ENCODE results near the gene VSIG4. TPM values are rescaled to one million over a fixed set of nuclear protein-coding genes. Genes with fewer than 3 reads are reported as not detected.

VSIG4 gene
- total RNA-seq, 4 donors from 2014 or later = 8.7 to 20.4 (median 14.7) TPM

DNA sequence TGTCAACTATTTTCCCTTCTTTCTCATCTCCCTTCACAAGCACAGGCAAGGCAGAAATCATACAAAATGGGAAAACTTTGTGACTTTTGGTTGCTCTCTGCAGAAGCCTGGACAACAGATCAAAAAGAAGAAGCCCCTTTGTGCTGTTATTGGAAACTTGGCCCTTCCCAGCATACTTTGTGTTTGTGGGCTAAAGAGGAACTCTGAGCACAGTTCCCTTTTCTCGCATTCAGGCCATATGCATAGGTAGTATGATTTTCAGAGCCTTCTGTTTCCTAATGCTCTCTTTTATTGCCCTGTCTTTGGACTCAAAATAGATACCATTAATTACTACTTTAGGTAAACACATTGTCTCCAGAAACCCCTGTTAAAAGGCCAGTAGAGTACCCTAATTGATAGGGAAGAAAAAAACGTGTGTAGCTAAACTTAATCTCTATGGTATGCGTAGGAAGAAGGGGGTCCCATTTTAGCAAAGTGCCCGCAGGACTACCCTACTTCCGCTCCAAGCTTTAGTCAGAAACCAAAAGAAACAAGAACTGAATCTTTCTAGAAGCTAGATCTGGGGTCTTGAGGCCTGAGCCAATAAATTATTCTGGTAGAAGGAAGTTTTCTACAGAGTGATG is 26.6 kb downstream of the VSIG4 start:
- 61% methylated on average over 5 of the region's 5 CpGs for WGBS
- DNase-seq (ENCODE audit: low spot score in 2 of 2) = no peak
- TF ChIP-seq POLR2A (IDR thresholded peaks at IDR 0.05) = no peak
- no peak for TF ChIP-seq POLR2AphosphoS5 (IDR thresholded peaks at IDR 0.05)
- TF ChIP-seq, protein P1, sequence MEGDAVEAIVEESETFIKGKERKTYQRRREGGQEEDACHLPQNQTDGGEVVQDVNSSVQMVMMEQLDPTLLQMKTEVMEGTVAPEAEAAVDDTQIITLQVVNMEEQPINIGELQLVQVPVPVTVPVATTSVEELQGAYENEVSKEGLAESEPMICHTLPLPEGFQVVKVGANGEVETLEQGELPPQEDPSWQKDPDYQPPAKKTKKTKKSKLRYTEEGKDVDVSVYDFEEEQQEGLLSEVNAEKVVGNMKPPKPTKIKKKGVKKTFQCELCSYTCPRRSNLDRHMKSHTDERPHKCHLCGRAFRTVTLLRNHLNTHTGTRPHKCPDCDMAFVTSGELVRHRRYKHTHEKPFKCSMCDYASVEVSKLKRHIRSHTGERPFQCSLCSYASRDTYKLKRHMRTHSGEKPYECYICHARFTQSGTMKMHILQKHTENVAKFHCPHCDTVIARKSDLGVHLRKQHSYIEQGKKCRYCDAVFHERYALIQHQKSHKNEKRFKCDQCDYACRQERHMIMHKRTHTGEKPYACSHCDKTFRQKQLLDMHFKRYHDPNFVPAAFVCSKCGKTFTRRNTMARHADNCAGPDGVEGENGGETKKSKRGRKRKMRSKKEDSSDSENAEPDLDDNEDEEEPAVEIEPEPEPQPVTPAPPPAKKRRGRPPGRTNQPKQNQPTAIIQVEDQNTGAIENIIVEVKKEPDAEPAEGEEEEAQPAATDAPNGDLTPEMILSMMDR (IDR thresholded peaks at IDR 0.05) = no peak
- no peak for TF ChIP-seq EP300 (IDR thresholded peaks at IDR 0.05)
- H3K36me3 ChIP-seq = no peaks in the 10 kb centered on the region
- H3K4me3 ChIP-seq = no peak overlapping the region
- H3K27ac ChIP-seq = no peak overlapping the region
- no peaks in the 10 kb centered on the region for H3K4me1 ChIP-seq
- no peaks in the 10 kb centered on the region for H3K27me3 ChIP-seq
- H3K9me3 ChIP-seq = no peaks in the 10 kb centered on the region

DNA sequence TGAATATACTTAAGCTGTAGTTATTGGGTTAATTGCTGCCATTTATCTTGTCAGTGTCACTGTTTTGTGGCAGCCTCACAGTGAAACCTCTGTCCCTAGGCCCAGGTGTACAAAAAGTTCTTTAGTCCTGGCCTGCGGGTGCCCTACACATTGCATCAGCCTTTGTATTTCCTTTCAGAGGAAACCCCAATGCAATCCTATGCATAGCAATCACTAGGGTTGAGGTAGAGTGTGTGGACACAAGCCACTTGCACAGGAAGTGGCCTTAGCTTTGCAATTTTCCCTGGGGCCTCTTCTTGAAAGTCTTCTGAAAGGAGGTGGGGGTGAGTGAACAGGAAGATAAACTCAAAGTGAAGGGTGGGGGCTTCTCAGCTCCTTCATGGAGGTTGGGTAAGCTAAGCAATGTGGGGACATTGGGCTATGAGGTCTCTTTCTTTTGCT is 27.8 kb downstream of the VSIG4 start:
- H3K9me3 ChIP-seq = no peaks in the 10 kb centered on the region
- TF ChIP-seq POLR2A (IDR thresholded peaks at IDR 0.05) = no peak
- TF ChIP-seq POLR2AphosphoS5 (IDR thresholded peaks at IDR 0.05) = no peak
- TF ChIP-seq, protein P1 (IDR thresholded peaks at IDR 0.05) = no peak
- H3K36me3 ChIP-seq = no peaks in the 10 kb centered on the region
- 44% methylated on average over 1 of the region's 1 CpG for WGBS
- H3K27ac ChIP-seq = no peak overlapping the region
- no peaks in the 10 kb centered on the region for H3K27me3 ChIP-seq
- DNase-seq (ENCODE audit: low spot score in 2 of 2) = no peak
- H3K4me3 ChIP-seq = no peak overlapping the region
- no peaks in the 10 kb centered on the region for H3K4me1 ChIP-seq

DNA sequence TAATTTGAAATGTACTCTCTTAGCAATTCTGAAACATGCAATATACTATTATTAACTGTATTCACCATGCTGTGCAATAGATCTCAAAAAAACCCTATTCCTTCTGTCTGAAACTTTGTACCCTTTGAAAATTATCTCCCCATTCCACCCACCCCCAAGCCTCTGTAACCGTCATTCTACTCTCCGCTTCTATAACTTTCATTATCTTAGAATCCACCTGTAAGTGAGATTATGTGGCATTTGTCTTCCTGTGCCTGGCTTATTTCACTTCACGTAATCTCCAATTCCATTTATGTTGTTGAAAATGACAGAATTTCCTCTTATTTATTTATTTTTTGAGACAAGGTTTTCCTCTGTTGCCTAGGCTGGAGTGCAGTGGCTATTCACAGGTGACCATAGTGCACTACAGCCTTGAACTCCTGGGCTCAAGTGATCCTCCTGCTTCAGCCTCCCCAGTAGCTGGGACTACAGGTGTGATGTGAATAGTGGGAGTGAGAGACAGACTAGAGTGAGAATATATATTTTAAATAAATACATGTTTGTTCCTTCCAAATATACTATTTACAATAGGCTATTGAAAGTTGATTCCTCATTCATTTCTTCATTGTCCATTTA is 30.5 kb downstream of the VSIG4 start:
- DNase-seq (ENCODE audit: low spot score in 2 of 2) = no peak
- 84% methylated on average over 3 of the region's 3 CpGs for WGBS
- H3K27ac ChIP-seq = no peak overlapping the region
- no peaks in the 10 kb centered on the region for H3K4me1 ChIP-seq
- H3K9me3 ChIP-seq = no peaks in the 10 kb centered on the region
- no peaks in the 10 kb centered on the region for H3K36me3 ChIP-seq
- H3K4me3 ChIP-seq = no peak overlapping the region
- TF ChIP-seq EP300 (IDR thresholded peaks at IDR 0.05) (no peak), POLR2A (IDR thresholded peaks at IDR 0.05) (no peak)
- no peaks in the 10 kb centered on the region for H3K27me3 ChIP-seq

DNA sequence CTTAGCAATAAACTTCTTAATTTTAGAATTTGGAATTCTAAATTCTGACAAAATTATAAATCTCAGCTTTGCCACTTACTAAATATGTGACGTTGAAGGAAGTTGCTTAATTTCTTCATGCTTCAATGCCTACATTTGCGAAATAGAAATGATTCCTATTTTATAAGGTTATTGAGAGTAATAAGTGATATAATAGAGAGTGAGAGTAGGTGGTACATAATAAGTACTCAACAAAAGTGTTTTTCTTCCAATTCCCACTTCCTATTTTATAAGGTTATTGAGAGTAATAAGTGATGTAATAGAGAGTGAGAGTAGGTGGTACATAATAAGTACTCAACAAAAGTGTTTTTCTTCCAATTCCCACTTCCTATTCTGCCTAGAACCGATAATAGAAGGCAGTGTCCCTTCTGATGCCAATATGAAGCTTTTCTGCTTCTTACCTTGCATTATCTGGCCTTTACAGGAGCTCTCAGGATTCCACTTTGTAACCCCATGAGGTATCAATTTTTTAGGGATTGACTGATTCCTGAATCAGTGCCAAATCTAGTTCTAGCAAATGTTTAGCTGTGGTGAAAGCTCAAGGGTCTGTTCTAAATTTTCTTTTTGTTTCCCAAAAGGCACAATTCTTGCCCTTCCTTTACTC is 31.4 kb downstream of the VSIG4 start:
- H3K4me1 ChIP-seq = no peaks in the 10 kb centered on the region
- no peaks in the 10 kb centered on the region for H3K36me3 ChIP-seq
- no peaks in the 10 kb centered on the region for H3K9me3 ChIP-seq
- no peak for DNase-seq (ENCODE audit: low spot score in 2 of 2)
- no peak overlapping the region for H3K4me3 ChIP-seq
- no peak for TF ChIP-seq EP300 (IDR thresholded peaks at IDR 0.05)
- no peak for TF ChIP-seq POLR2A (IDR thresholded peaks at IDR 0.05)
- TF ChIP-seq, protein P1 (IDR thresholded peaks at IDR 0.05) = no peak
- TF ChIP-seq POLR2AphosphoS5 (IDR thresholded peaks at IDR 0.05) = no peak
- no peaks in the 10 kb centered on the region for H3K27me3 ChIP-seq
- H3K27ac ChIP-seq = no peak overlapping the region
- 71% methylated on average over 3 of the region's 3 CpGs for WGBS

DNA sequence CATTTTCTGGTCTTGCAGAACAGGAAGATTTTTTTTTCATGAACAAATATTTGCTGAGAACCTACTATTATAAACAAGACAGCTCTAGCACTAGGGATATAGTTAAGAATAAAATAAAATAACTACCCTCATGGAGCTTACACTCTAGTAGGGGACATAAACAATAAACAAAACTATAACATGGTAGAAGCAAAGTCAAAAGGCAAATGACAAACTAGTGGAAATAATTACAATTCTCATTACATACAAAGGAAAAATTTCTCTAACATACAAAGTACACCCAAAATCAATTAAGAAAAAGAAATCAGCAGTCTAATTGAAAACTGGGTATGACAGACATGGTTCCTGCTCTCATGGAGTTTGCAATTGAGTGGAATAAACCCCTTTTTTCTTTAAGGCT is 32.0 kb downstream of the VSIG4 start:
- Histone ChIP-seq H3K4me1 (no peaks in the 10 kb centered on the region), H3K27ac (no peak overlapping the region), H3K9me3 (no peaks in the 10 kb centered on the region), H3K4me3 (no peak overlapping the region), H3K36me3 (no peaks in the 10 kb centered on the region), H3K27me3 (no peaks in the 10 kb centered on the region)
- no peak for DNase-seq (ENCODE audit: low spot score in 2 of 2)
- TF ChIP-seq POLR2AphosphoS5 (IDR thresholded peaks at IDR 0.05) (no peak), EP300 (IDR thresholded peaks at IDR 0.05) (no peak), POLR2A (IDR thresholded peaks at IDR 0.05) (no peak)
- TF ChIP-seq, protein P1 (IDR thresholded peaks at IDR 0.05) = no peak
